Measurements from ENCODE around the gene SERPING1.
A peak's percentile ranks its signal among the peaks of the same experiment; 100 is the strongest.

SERPING1 gene

DNA sequence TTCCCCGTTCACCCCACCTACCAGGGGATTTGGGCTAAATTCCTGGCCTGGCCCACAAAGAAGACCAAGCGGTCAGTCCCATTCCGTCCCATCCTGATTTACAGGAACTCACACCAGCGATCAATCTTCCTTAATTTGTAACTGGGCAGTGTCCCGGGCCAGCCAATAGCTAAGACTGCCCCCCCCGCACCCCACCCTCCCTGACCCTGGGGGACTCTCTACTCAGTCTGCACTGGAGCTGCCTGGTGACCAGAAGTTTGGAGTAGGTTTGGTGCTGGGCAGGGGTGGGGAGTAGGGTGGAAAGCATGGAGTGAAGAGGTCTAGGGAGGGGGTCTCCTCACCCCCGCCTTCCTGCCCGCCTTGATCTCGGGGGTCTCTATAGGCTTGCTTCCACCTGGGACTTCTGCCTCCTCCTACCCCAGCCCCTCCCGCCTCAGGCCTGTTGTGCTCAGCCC, at the start of gene SERPING1:
TSS of gene SERPING1 (plus strand) at position 225 of the 455 bp plus-strand sequence. CDS start 586 bp downstream, outside the sequence.
- no peak for DNase-seq
- no peaks in the 10 kb centered on the region for H3K9me3 Mint-ChIP-seq
- peaks cover 84% of the 10 kb centered on the region for H3K4me1 Mint-ChIP-seq
- H3K4me3 Mint-ChIP-seq, result peak within 1 kb of the TSS; percentile 83
- peak within 1 kb of the TSS; percentile 97 for H3K27ac Mint-ChIP-seq
- TF ChIP-seq, protein P1, sequence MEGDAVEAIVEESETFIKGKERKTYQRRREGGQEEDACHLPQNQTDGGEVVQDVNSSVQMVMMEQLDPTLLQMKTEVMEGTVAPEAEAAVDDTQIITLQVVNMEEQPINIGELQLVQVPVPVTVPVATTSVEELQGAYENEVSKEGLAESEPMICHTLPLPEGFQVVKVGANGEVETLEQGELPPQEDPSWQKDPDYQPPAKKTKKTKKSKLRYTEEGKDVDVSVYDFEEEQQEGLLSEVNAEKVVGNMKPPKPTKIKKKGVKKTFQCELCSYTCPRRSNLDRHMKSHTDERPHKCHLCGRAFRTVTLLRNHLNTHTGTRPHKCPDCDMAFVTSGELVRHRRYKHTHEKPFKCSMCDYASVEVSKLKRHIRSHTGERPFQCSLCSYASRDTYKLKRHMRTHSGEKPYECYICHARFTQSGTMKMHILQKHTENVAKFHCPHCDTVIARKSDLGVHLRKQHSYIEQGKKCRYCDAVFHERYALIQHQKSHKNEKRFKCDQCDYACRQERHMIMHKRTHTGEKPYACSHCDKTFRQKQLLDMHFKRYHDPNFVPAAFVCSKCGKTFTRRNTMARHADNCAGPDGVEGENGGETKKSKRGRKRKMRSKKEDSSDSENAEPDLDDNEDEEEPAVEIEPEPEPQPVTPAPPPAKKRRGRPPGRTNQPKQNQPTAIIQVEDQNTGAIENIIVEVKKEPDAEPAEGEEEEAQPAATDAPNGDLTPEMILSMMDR (IDR thresholded peaks at IDR 0.05), result no peak
- H3K36me3 Mint-ChIP-seq (ENCODE audit: low read depth), result peaks cover 28% of the 10 kb centered on the region
- no peaks in the 10 kb centered on the region for H3K27me3 Mint-ChIP-seq (ENCODE audit: low read depth, poor library complexity)

GRCh38 chr11:57547854-57548377, 49.6 kb upstream of the SERPING1 start:
- no peak overlapping the region for H3K4me3 Mint-ChIP-seq
- peaks cover 40% of the 10 kb centered on the region for H3K36me3 Mint-ChIP-seq (ENCODE audit: low read depth)
- peaks cover 8% of the 10 kb centered on the region for H3K27me3 Mint-ChIP-seq (ENCODE audit: low read depth, poor library complexity)
- no peak for DNase-seq
- peaks cover 12% of the 10 kb centered on the region for H3K4me1 Mint-ChIP-seq
- no peaks in the 10 kb centered on the region for H3K9me3 Mint-ChIP-seq
- H3K27ac Mint-ChIP-seq, result peak overlapping the region; percentile 19
- TF ChIP-seq, protein P1 (IDR thresholded peaks at IDR 0.05), result no peak

GRCh38 chr11:57549983-57550382, 47.5 kb upstream of the SERPING1 start:
- H3K4me1 Mint-ChIP-seq, result peaks cover 6% of the 10 kb centered on the region
- no peaks in the 10 kb centered on the region for H3K9me3 Mint-ChIP-seq

DNA sequence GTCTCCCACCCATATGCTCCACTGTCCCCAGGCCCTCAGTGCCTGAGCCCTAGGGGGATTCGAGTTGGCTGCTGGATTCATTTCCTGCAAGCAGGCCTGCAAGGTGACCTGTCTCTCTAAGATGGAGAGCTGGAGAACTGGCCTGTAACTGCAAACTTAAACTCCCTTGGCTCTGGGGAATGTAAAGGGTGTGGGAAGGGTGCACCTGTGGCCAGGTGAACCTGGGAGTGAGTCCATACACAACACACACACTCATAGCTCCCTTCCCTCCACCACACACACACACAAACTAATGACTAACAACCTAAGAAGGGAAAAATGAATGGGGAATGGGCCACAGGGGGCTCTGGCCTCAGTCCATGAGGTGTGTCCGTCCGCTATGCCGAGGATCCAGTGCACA, 45.5 kb upstream of the SERPING1 start:
- H3K27ac Mint-ChIP-seq, result peak overlapping the region; percentile 83
- no peak overlapping the region for H3K4me3 Mint-ChIP-seq
- H3K27me3 Mint-ChIP-seq (ENCODE audit: low read depth, poor library complexity), result no peaks in the 10 kb centered on the region
- peaks cover 6% of the 10 kb centered on the region for H3K4me1 Mint-ChIP-seq
- no peak for DNase-seq
- TF ChIP-seq, protein P1 (IDR thresholded peaks at IDR 0.05), result no peak
- H3K9me3 Mint-ChIP-seq, result no peaks in the 10 kb centered on the region
- peaks cover 71% of the 10 kb centered on the region for H3K36me3 Mint-ChIP-seq (ENCODE audit: low read depth)

More at GRCh38 chr11:57549983-57550382, 47.5 kb upstream of the SERPING1 start:
- no peak for DNase-seq
- peak overlapping the region; percentile 84 for H3K27ac Mint-ChIP-seq
- no peak overlapping the region for H3K4me3 Mint-ChIP-seq
- H3K36me3 Mint-ChIP-seq (ENCODE audit: low read depth), result peaks cover 55% of the 10 kb centered on the region
- no peaks in the 10 kb centered on the region for H3K27me3 Mint-ChIP-seq (ENCODE audit: low read depth, poor library complexity)
- TF ChIP-seq, protein P1 (IDR thresholded peaks at IDR 0.05), result no peak

DNA sequence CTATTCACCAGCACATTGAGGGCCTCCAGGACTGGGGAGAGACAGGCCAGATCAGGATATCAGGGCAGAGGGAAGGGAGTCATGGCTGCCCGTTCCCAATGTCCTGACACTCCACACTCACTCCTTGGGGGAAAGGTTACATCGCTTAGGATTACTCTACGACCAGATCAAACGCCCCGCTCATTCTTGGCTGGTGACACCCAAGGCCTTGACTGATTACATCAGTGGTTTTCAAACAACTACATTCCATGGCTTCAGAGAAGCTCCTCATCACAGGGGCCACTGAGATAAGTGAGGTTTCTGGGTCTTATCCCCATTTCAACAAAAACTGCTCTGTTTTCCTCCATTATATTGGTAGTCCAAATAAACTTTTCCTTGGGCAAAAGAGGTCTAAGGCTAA, 45.0 kb upstream of the SERPING1 start:
- no peaks in the 10 kb centered on the region for H3K27me3 Mint-ChIP-seq (ENCODE audit: low read depth, poor library complexity)
- H3K4me3 Mint-ChIP-seq, result no peak overlapping the region
- TF ChIP-seq, protein P1 (IDR thresholded peaks at IDR 0.05), result no peak
- H3K27ac Mint-ChIP-seq, result peak overlapping the region; percentile 83
- no peak for DNase-seq
- H3K9me3 Mint-ChIP-seq, result no peaks in the 10 kb centered on the region
- peaks cover 71% of the 10 kb centered on the region for H3K36me3 Mint-ChIP-seq (ENCODE audit: low read depth)
- H3K4me1 Mint-ChIP-seq, result peaks cover 4% of the 10 kb centered on the region

DNA sequence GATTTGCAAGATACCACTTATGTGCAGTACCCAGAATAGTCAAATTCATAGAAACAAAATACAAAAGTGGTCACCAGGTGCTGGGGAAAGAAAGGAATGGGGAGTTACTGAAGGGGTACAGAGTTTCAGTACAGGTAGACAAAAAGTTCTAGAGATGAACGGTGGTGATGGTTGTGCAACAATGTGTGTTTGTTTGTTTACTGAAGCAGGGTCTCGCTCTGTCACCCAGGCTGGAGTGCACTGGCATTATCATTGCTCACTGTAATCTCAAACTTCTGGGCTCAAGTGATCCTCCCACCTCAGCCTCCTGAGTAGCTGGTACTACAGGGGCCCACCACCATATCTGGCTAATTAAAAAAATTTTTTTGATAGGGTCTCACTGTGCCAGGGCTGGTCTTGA, 42.1 kb upstream of the SERPING1 start:
- no peak for DNase-seq
- Mint-ChIP-seq H3K27me3 (ENCODE audit: low read depth, poor library complexity) (no peaks in the 10 kb centered on the region), H3K36me3 (ENCODE audit: low read depth) (peaks cover 78% of the 10 kb centered on the region), H3K4me1 (peaks cover 8% of the 10 kb centered on the region), H3K27ac (no peak overlapping the region), H3K9me3 (no peaks in the 10 kb centered on the region), H3K4me3 (no peak overlapping the region)
- TF ChIP-seq, protein P1 (IDR thresholded peaks at IDR 0.05), result no peak
